BE2C (cell line): ENCODE results near the gene NEURL3.

ENCODE experiments used
- DNase-seq: peaks from one replicate; pipeline ENCODE4 v3.0.0-alpha.2; 2020
- H3K27me3 ChIP-seq: fragments of 250-450 bp; sonication (Bioruptor Pico); 2 replicates; pipeline ENCODE4 v1.5.1; 2020; ENCODE audit warnings: mild to moderate bottlenecking
- H3K36me3 ChIP-seq: fragments of 250-450 bp; sonication (Bioruptor Pico); 2 replicates; pipeline ENCODE4 v1.5.1; 2020; ENCODE audit warnings: mild to moderate bottlenecking
- H3K4me1 ChIP-seq: fragments of 250-450 bp; sonication (Bioruptor Pico); 2 replicates; pipeline ENCODE4 v1.5.1; 2020
- H3K4me3 ChIP-seq: 2 replicates; pipeline ENCODE4 v1.5.1; 2011; ENCODE audit warnings: low read depth, low read length
- H3K9me3 ChIP-seq: fragments of 250-450 bp; sonication (Bioruptor Pico); 2 replicates; pipeline ENCODE4 v1.5.1; 2020
- CTCF ChIP-seq: IDR thresholded peaks from 2 replicates; pipeline ENCODE4 v1.5.1; 2012; ENCODE audit warnings: mild to moderate bottlenecking, low read depth, low read length

NEURL3 gene

GRCh38 chr2:96521219-96521618 is 16.1 kb upstream of the NEURL3 start:
- no peak for TF ChIP-seq CTCF
- H3K4me1 ChIP-seq: no peaks in the 10 kb centered on the region
- no peaks in the 10 kb centered on the region for H3K9me3 ChIP-seq
- H3K4me3 ChIP-seq: no peak overlapping the region
- DNase-seq: no peak
- no peaks in the 10 kb centered on the region for H3K36me3 ChIP-seq
- H3K27me3 ChIP-seq: no peaks in the 10 kb centered on the region

GRCh38 chr2:96520697-96521096 is 15.5 kb upstream of the NEURL3 start:
- Histone ChIP-seq H3K27me3 (no peaks in the 10 kb centered on the region), H3K9me3 (no peaks in the 10 kb centered on the region), H3K36me3 (no peaks in the 10 kb centered on the region), H3K4me3 (no peak overlapping the region), H3K4me1 (no peaks in the 10 kb centered on the region)
- no peak for TF ChIP-seq CTCF
- no peak for DNase-seq

GRCh38 chr2:96520231-96520630 is 15.1 kb upstream of the NEURL3 start:
- Histone ChIP-seq H3K4me1 (no peaks in the 10 kb centered on the region), H3K27me3 (no peaks in the 10 kb centered on the region), H3K4me3 (no peak overlapping the region), H3K36me3 (no peaks in the 10 kb centered on the region), H3K9me3 (no peaks in the 10 kb centered on the region)
- TF ChIP-seq CTCF: no peak
- no peak for DNase-seq

- no peak for DNase-seq
- Histone ChIP-seq H3K4me3 (no peak overlapping the region), H3K36me3 (no peaks in the 10 kb centered on the region), H3K4me1 (no peaks in the 10 kb centered on the region), H3K9me3 (no peaks in the 10 kb centered on the region), H3K27me3 (no peaks in the 10 kb centered on the region)
- TF ChIP-seq CTCF: no peak
These were observed 11.9 kb upstream of the NEURL3 start for GRCh38 chr2:96517079-96517478.

GRCh38 chr2:96514521-96514920 is 9.4 kb upstream of the NEURL3 start:
- Histone ChIP-seq H3K36me3 (no peaks in the 10 kb centered on the region), H3K4me3 (no peak overlapping the region), H3K4me1 (no peaks in the 10 kb centered on the region), H3K9me3 (no peaks in the 10 kb centered on the region), H3K27me3 (no peaks in the 10 kb centered on the region)
- no peak for TF ChIP-seq CTCF
- DNase-seq: no peak

- H3K27me3 ChIP-seq: no peaks in the 10 kb centered on the region
- no peak overlapping the region for H3K4me3 ChIP-seq
These were observed 7.2 kb upstream of the NEURL3 start for GRCh38 chr2:96512341-96512740.

More at GRCh38 chr2:96512341-96512740, 7.2 kb upstream of the NEURL3 start:
- no peaks in the 10 kb centered on the region for H3K9me3 ChIP-seq
- no peak for TF ChIP-seq CTCF
- DNase-seq: no peak
- no peaks in the 10 kb centered on the region for H3K36me3 ChIP-seq
- H3K4me1 ChIP-seq: no peaks in the 10 kb centered on the region
